Tibial artery (tissue), 4 donors: Measurements from ENCODE around the gene OPCML.

ENCODE experiments used
- DNase-seq, 2 donors: peaks; one replicate each; pipeline ENCODE4 v3.0.0-alpha.2; 2019
- H3K27ac ChIP-seq, 2 donors: fragments of 200-600 bp; sonication (generic) in 1 of 2; 1 replicate in 1 of 2; 2 replicates in 1 of 2; pipeline ENCODE4 v1.5.1; 2018 to 2019; ENCODE audit warnings: mild to moderate bottlenecking in 1 of 2
- H3K27me3 ChIP-seq, 2 donors: fragments of 200-600 bp; sonication (generic) in 1 of 2; one replicate each; pipeline versions ENCODE4 v1.5.1 to v1.6.0; 2016 to 2019
- H3K36me3 ChIP-seq, 3 donors: fragments of 200-600 bp; sonication (generic) in 2 of 3; one replicate each; pipeline ENCODE4 v1.5.1; 2016 to 2019; ENCODE audit warnings: mild to moderate bottlenecking in 2 of 3
- H3K4me1 ChIP-seq, 4 donors: fragments of 200-600 bp; sonication (generic) in 2 of 4; 1 replicate in 3 of 4; 2 replicates in 1 of 4; pipeline ENCODE4 v1.5.1; 2016 to 2019
- H3K4me3 ChIP-seq, 2 donors: fragments of 200-600 bp; sonication (generic) in 1 of 2; 1 replicate in 1 of 2; 2 replicates in 1 of 2; pipeline ENCODE4 v1.5.1; 2018 to 2019; ENCODE audit warnings: mild to moderate bottlenecking in 2 of 2
- H3K9me3 ChIP-seq, 3 donors: fragments of 200-600 bp; sonication (generic) in 1 of 3; one replicate each; pipeline ENCODE4 v1.5.1; 2016 to 2019
- intact Hi-C: fragments of 100-400 bp; cut with DNase I; formaldehyde crosslinking; loops from one replicate; pipeline ENCODE4 v1.15.0; 2023; ENCODE audit warnings: low total_unique reads
- TF ChIP-seq, protein P1 (sequence below), 2 experiments: fragments of 200-600 bp in 1 of 2; fragments of 450-650 bp in 1 of 2; IDR thresholded peaks; one replicate each; pipeline ENCODE4 v1.5.1; 2017 to 2019; ENCODE audit warnings: antibody characterized with exemption in 2 of 2, mild to moderate bottlenecking in 1 of 2, moderate library complexity in 1 of 2

The OPCML gene

DNA sequence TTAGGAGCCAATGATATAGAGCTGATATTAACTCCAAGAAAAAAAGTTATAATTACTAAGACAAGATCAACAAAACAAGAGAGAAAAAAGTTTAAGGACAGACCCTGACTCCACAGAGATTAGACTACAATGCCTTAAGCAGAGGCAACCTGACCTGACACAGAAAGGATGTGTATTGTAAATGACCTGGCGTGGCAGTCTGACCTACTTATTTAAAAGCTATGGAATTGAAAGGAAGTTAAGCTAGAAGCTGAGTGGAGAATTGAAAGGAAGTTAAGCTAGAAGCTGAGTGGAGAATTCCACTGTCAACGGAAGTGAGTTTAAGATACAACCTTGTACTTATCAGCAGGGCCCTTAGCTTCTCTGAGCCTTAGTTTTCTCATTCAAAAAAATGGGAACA is 885.4 kb downstream of the OPCML start:
- DNase-seq: no peak
- intact Hi-C loops: no loop called here
- no peaks in the 10 kb centered on the region for H3K36me3 ChIP-seq
- TF ChIP-seq, protein P1, sequence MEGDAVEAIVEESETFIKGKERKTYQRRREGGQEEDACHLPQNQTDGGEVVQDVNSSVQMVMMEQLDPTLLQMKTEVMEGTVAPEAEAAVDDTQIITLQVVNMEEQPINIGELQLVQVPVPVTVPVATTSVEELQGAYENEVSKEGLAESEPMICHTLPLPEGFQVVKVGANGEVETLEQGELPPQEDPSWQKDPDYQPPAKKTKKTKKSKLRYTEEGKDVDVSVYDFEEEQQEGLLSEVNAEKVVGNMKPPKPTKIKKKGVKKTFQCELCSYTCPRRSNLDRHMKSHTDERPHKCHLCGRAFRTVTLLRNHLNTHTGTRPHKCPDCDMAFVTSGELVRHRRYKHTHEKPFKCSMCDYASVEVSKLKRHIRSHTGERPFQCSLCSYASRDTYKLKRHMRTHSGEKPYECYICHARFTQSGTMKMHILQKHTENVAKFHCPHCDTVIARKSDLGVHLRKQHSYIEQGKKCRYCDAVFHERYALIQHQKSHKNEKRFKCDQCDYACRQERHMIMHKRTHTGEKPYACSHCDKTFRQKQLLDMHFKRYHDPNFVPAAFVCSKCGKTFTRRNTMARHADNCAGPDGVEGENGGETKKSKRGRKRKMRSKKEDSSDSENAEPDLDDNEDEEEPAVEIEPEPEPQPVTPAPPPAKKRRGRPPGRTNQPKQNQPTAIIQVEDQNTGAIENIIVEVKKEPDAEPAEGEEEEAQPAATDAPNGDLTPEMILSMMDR (IDR thresholded peaks at IDR 0.05): no peak
- H3K4me3 ChIP-seq: no peak overlapping the region
- H3K27ac ChIP-seq: no peak overlapping the region
- H3K27me3 ChIP-seq: no peaks in the 10 kb centered on the region
- H3K9me3 ChIP-seq: no peaks in the 10 kb centered on the region
- H3K4me1 ChIP-seq: no peaks in the 10 kb centered on the region

DNA sequence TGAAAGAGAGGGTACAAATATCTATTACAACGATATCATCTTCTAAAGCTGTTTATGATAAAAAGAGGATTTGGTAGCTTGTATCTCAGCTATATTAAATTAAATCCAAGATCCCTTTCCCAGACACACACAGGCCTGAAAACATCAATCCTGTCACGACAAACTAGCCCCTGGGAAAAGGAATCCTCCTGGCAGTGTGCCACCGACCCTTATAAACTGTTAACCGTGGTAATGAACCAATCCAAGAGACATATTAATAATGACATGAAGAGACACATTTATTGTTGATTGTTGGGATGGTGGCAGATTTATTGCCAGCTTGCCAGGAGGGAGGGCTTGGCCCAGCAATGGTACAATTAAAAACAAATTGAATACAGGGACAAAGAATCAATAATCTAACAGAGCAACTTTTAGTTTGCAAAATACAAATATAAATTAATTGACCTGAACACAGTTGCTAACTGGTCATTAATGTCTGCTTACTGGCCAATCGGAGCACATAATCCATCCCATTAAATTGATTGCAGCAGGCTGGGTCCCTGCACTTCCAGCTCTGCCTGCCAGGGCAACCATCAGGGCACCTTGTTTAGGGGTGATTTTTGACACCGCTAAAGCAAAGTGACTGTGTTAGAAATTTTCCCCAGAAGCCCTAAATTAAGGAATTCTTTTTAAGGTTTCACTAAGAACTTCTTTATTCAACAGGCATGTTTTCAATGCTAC is 887.6 kb downstream of the OPCML start:
- TF ChIP-seq, protein P1 (IDR thresholded peaks at IDR 0.05): no peak
- no peak for DNase-seq
- Histone ChIP-seq H3K36me3 (no peaks in the 10 kb centered on the region), H3K4me1 (no peaks in the 10 kb centered on the region), H3K27me3 (no peaks in the 10 kb centered on the region), H3K9me3 (no peaks in the 10 kb centered on the region), H3K27ac (no peak overlapping the region), H3K4me3 (no peak overlapping the region)
- intact Hi-C loops: no loop called here

DNA sequence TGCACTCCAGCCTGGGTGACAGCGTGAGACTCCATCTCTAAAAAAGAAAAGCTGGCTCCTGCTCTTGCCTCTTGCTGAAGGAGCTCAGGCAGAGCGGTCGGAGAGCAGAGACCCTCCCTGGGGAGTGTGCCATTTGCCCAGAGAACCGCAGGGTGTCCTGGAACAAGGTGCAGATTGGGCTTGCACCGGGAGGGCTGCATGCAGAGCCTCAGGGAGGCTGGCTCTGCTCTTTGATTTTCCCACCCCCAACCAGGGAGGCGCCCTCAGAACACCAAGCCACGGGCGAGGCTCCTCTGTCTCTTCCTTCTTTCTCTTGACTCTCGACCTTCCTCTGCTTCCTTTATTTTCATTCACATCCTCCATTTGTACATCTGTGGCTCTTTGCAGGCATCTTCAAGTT is 889.1 kb downstream of the OPCML start:
- H3K36me3 ChIP-seq: no peaks in the 10 kb centered on the region
- no peak overlapping the region for H3K27ac ChIP-seq
- TF ChIP-seq, protein P1 (IDR thresholded peaks at IDR 0.05): no peak
- no peaks in the 10 kb centered on the region for H3K27me3 ChIP-seq
- no peak for DNase-seq
- H3K9me3 ChIP-seq: no peaks in the 10 kb centered on the region
- H3K4me3 ChIP-seq: no peak overlapping the region
- H3K4me1 ChIP-seq: no peaks in the 10 kb centered on the region
- intact Hi-C loops: no loop called here

DNA sequence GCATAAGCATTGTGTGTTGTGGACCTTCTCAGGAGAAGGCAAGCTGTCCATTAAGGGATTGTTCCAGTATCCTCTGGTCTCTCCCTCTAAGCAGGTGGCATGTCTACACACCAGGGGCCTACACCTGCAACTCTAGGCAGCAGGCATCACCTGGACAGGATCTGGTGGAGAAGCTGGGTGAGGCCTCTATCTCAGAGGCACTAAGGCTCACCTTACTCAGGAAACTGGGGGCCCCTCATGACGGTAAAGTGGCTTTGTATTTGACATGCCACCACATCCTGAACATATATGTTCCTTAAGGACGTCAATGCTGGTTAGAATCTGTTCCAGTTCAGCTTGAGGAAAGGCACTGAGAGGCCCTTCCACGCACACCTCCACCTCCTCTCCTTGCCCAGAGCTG is 891.3 kb downstream of the OPCML start:
- Histone ChIP-seq H3K4me1 (no peaks in the 10 kb centered on the region), H3K27me3 (no peaks in the 10 kb centered on the region), H3K4me3 (no peak overlapping the region), H3K27ac (no peak overlapping the region), H3K9me3 (no peaks in the 10 kb centered on the region), H3K36me3 (no peaks in the 10 kb centered on the region)
- intact Hi-C loops: no loop called here
- TF ChIP-seq, protein P1 (IDR thresholded peaks at IDR 0.05): no peak
- no peak for DNase-seq

DNA sequence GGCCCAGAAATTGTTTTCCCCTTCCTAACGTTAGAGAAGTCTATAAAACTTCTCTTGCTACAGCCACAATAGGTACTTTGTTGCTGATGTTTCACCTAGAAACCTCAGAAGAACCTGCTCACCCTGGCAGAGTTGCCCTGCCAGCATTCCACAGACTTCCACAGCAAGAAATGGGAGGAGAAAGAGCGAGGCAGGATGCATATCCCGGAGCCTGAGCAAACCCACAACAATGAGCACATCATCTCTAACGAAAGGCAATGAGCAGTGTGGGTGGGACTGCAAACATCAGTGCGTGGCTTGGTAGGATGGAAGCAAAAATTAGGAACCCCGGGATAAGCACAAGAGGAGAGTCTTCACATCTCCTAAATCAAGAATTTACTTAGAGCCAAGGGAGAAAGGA is 892.3 kb downstream of the OPCML start:
- H3K4me3 ChIP-seq: no peak overlapping the region
- no peak for DNase-seq
- no peak overlapping the region for H3K27ac ChIP-seq
- no peaks in the 10 kb centered on the region for H3K36me3 ChIP-seq
- TF ChIP-seq, protein P1 (IDR thresholded peaks at IDR 0.05): no peak
- H3K4me1 ChIP-seq: no peaks in the 10 kb centered on the region
- intact Hi-C loops: no loop called here
- H3K9me3 ChIP-seq: no peaks in the 10 kb centered on the region
- no peaks in the 10 kb centered on the region for H3K27me3 ChIP-seq

DNA sequence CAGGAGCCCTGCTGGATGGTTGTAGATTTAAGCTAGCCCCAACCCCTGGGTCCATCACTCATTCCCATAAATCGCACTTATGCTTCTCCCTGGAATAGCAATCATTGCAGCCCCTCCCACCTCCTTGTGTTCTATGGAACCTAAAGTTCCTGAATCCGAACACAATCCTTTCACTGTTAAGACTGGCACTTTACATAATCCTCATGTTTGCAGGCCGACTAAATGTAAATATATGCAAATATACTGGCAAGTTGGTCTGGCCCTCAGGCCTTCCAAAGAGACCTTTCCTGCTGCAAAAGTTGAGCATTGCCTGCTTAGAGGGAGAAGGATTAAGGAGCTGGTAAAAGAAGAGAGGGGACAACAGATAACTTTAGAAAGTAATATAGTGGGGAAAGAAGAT is 892.9 kb downstream of the OPCML start:
- intact Hi-C loops: no loop called here
- Histone ChIP-seq H3K4me1 (no peaks in the 10 kb centered on the region), H3K4me3 (no peak overlapping the region), H3K36me3 (no peaks in the 10 kb centered on the region), H3K9me3 (no peaks in the 10 kb centered on the region), H3K27ac (no peak overlapping the region), H3K27me3 (no peaks in the 10 kb centered on the region)
- no peak for DNase-seq
- TF ChIP-seq, protein P1 (IDR thresholded peaks at IDR 0.05): no peak
